NCI-H2107 (cell line): Measurements from ENCODE around the gene BBX.

Source experiments
- DNase-seq: peaks from one replicate; lab custom pipeline; 2025; lab: John Stamatoyannopoulos, UW

The BBX gene

GRCh38 chr3:107845380-107846278 is 322.9 kb downstream of the BBX start:
- DNase-seq, result no peak

- DNase-seq, result no peak
Observed at GRCh38 chr3:107846279-107846852, 323.6 kb downstream of the BBX start.

DNA sequence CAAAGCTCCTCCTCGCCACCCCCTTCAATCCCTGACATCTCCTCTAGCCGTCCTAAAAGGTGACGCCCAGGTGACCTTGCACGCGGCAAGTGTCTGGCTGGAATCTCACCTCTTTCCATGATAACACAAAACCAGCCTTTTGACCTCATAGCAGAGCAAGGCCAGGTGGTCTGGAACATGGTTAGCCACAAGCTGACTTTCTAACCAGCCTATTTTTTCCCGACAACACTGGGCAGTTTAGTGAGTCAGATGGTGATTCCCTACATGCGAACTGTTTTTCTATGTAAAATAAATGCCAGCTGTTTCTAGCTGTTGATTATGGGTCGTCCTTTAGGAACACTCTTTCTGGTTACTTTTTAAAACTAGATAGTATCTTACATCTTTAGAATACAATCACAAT is 325.0 kb downstream of the BBX start:
- DNase-seq, result no peak

DNA sequence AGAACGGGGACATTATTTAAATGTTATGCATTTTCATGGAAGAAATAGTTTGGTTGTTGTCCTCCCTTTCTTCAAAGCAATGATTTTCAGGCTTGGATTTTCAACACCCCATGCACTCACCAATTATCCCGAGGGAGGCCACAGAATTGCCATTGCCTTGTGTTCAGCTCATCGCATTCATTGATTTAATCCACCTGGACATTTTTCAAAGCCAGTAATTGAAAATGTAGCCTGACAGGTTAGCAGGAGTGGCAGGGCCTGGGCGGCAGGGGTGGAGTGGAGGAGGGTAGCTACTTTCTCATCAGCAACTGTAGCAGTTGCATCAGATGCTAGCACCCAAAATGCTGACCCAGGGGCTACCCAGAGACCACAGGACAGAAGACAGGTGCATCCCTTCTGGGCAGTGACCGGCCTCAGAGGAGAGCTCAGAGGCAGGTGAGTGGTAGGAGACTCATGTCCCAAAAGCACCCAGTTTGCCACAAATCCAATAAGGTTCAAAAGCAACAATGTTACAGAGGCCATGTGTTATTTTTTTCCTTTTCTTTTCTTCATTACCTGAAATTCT is 325.7 kb downstream of the BBX start:
- DNase-seq, result no peak

DNA sequence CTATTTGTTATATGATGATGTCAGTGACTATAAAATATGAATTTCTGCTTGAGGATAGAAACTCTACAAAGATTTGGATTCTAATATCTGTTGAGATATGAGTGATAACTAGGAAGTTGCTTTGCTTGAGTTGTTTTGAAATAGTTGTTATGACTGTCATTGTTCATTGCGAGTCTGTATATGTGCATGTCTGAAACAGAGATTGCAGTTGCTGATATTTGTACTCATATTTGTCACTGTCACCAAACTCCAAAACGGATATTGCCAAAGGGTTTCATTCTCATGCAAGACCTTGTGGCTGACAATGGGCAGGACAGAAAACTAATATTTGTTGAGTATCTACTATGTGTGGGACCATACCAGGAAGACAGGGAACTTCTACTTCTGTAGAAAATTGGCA is 327.9 kb downstream of the BBX start:
- no peak for DNase-seq

- no peak for DNase-seq
Observed at GRCh38 chr3:107853821-107854220, 331.1 kb downstream of the BBX start.

DNA sequence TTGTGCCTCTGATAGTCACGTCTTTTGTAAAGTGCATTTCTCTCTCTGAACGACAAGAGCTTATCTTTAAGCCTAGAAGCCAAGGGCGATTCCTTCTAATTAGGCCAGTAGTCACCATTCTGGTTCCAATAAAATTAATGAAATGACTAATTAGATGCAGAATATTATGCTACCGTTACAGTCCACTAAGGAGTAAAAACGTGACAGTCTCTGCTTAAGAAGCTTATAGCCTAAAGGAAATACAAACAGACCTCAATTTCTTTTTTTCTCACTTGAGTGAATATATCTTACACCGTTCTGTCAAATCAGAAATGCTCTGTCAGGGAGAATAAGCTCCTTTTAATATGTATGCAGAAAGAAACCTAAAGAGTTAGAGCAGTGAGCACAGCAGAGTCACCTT is 332.0 kb downstream of the BBX start:
- no peak for DNase-seq

- no peak for DNase-seq
Observed at GRCh38 chr3:107855710-107856109, 332.9 kb downstream of the BBX start.

GRCh38 chr3:107857854-107858253 is 335.1 kb downstream of the BBX start:
- no peak for DNase-seq

- DNase-seq, result no peak
Observed at GRCh38 chr3:107858876-107859275, 336.1 kb downstream of the BBX start.
